K562 (cell line): ENCODE results near the gene LMBR1L. TPM values are rescaled to one million over a fixed set of nuclear protein-coding genes. Genes with fewer than 3 reads are reported as not detected.

Experiments used
- ATAC-seq: fragments of 200-7000 bp; cut with Tn5 transposase; 3 replicates; pipeline ENCODE4 v1.9.1; 2020; ENCODE audit warnings: moderate library complexity
- BruUV-seq: library from RNA; stranded (reverse); fragments of 400-500 nt; replicated peaks from 2 replicates; lab custom pipeline; 2021; lab: Mats Ljungman, UMichigan
- CTCF ChIA-PET: fragments of 300-600 bp; formaldehyde crosslinking; extraction: SDS; loops from one replicate; lab custom pipeline; 2021; ENCODE audit warnings: low intra/inter-chr PET ratio; lab: Yijun Ruan, JAX
- POLR2A ChIA-PET: fragments of 300-600, 350-650 bp; sonication (Branson Sonifier 250); formaldehyde crosslinking; extraction: SDS; loops from one replicate; lab custom pipeline; 2021; ENCODE audit warnings: antibody characterized with exemption, inconsistent platforms; lab: Yijun Ruan, JAX
- DNase-seq, 4 experiments: peaks; one replicate each; pipeline versions ENCODE4 v3.0.0 to v3.0.0-alpha.2; 2011 to 2018; ENCODE audit warnings: low spot score in 3 of 4, mixed read lengths in 3 of 4; ENCODE audit errors: extremely low read depth in 1 of 4
- FAIRE-seq: peaks from 2 replicates; lab custom pipeline; 2011; peaks lifted over from hg19 to GRCh38; lab: Jason Lieb, UNC
- H2AFZ ChIP-seq: 2 replicates; pipeline ENCODE4 v1.6.0; 2011; ENCODE audit warnings: low read depth, low read length, control low read depth, inconsistent platforms
- H3K27ac ChIP-seq: fragments of 200-600 bp; 3 replicates; pipeline ENCODE4 v1.8.0; 2011; ENCODE audit warnings: low read depth, mild to moderate bottlenecking, control low read depth, inconsistent platforms, low read length, moderate library complexity, mixed read lengths; ENCODE audit errors: extremely low read depth
- H3K27me3 ChIP-seq, 2 experiments: fragments of 300-600 bp in 1 of 2; 2 replicates in 1 of 2; 3 replicates in 1 of 2; pipeline versions ENCODE4 v1.6.0 to v1.8.0; 2011; ENCODE audit warnings: inconsistent platforms in 2 of 2, low read length in 2 of 2, mild to moderate bottlenecking in 1 of 2, mixed read lengths in 1 of 2, moderate library complexity in 1 of 2; ENCODE audit not compliant: control insufficient read depth in 2 of 2, insufficient read depth in 2 of 2
- H3K36me3 ChIP-seq: fragments of 300-600 bp; 3 replicates; pipeline ENCODE4 v1.8.0; 2011; ENCODE audit warnings: mild to moderate bottlenecking, low read length, inconsistent platforms; ENCODE audit not compliant: control insufficient read depth, insufficient read depth
- H3K4me1 ChIP-seq, 2 experiments: fragments of 200-600 bp in 1 of 2; replicated peaks in 1 of 2; 2 replicates in 1 of 2; 3 replicates in 1 of 2; pipeline versions ENCODE4 v1.5.1 to v1.8.0; 2011; ENCODE audit warnings: inconsistent platforms in 2 of 2, low read length in 2 of 2, mild to moderate bottlenecking in 1 of 2, mixed read lengths in 1 of 2, moderate library complexity in 1 of 2; ENCODE audit not compliant: control insufficient read depth in 2 of 2, insufficient read depth in 2 of 2
- H3K4me2 ChIP-seq: 2 replicates; pipeline ENCODE4 v1.6.1; 2011; ENCODE audit warnings: low read length, control low read depth, inconsistent platforms, mixed read lengths; ENCODE audit not compliant: insufficient read depth
- H3K4me3 ChIP-seq: fragments of 200-600 bp; sonication (generic), shearing (Covaris generic); 2 replicates; pipeline ENCODE4 v1.5.1; 2016; ENCODE audit warnings: control low read depth, inconsistent platforms
- H3K79me2 ChIP-seq: fragments of 200-600 bp; 3 replicates; pipeline ENCODE4 v1.8.0; 2011; ENCODE audit warnings: low read length, inconsistent platforms; ENCODE audit not compliant: control insufficient read depth, insufficient read depth
- H3K9ac ChIP-seq, 2 experiments: 2 replicates each; pipeline versions ENCODE4 v1.6.0 to v1.6.1; 2011; ENCODE audit warnings: low read depth in 2 of 2, low read length in 2 of 2, control low read depth in 1 of 2, inconsistent platforms in 1 of 2, mild to moderate bottlenecking in 1 of 2, mixed read lengths in 1 of 2; ENCODE audit not compliant: insufficient read depth in 1 of 2
- H3K9me1 ChIP-seq: one replicate; pipeline ENCODE4 v1.6.0; 2011; ENCODE audit warnings: inconsistent platforms, mild to moderate bottlenecking, low read length, moderate library complexity; ENCODE audit not compliant: control insufficient read depth, insufficient read depth
- H3K9me3 ChIP-seq: replicated peaks from 2 replicates; pipeline ENCODE4 v1.5.1; 2011; ENCODE audit warnings: low read depth, low read length, inconsistent platforms; ENCODE audit not compliant: control insufficient read depth, insufficient read depth
- H4K20me1 ChIP-seq: replicated peaks from 2 replicates; pipeline ENCODE4 v1.6.1; 2011; ENCODE audit warnings: low read length, inconsistent platforms, mixed read lengths; ENCODE audit not compliant: control insufficient read depth, insufficient read depth
- ARID4B ChIP-seq: sonication (generic); formaldehyde crosslinking; IDR thresholded peaks from 2 replicates; pipeline ENCODE4 v1.8.0; 2022; ENCODE audit warnings: mild to moderate bottlenecking, missing genetic modification reagents
- ELF1 ChIP-seq: fragments of 200-800 bp; sonication (Bioruptor generic); IDR thresholded peaks from 2 replicates; pipeline ENCODE4 v1.6.1; 2016; ENCODE audit warnings: missing genetic modification characterization, missing compliant biosample characterization
- FOXA1 ChIP-seq: fragments of 450-650 bp; IDR thresholded peaks from 2 replicates; pipeline ENCODE4 v1.6.1; 2016; ENCODE audit warnings: mild to moderate bottlenecking, borderline replicate concordance
- MTF1 ChIP-seq: fragments of 250-450 bp; sonication (Bioruptor Pico); IDR thresholded peaks from 2 replicates; pipeline ENCODE4 v1.9.0; 2021; ENCODE audit warnings: moderate library complexity, mild to moderate bottlenecking, inconsistent platforms, borderline replicate concordance
- POLR2H ChIP-seq: IDR thresholded peaks from 2 replicates; pipeline ENCODE4 v1.6.1; 2016; ENCODE audit warnings: missing genetic modification characterization, low read depth, mild to moderate bottlenecking, control low read depth, missing compliant biosample characterization, moderate library complexity
- RFX5 ChIP-seq: IDR thresholded peaks from 2 replicates; pipeline ENCODE4 v1.6.1; 2011; ENCODE audit warnings: low read depth, mild to moderate bottlenecking, improper control_type of control experiment, low read length
- TCF3 ChIP-seq: sonication (generic); formaldehyde crosslinking; IDR thresholded peaks from 2 replicates; pipeline ENCODE4 v1.4.0; 2020; ENCODE audit warnings: mild to moderate bottlenecking, missing genetic modification reagents
- YY1 ChIP-seq, 3 experiments: IDR thresholded peaks; 2 replicates each; pipeline ENCODE4 v1.6.1; 2011; ENCODE audit warnings: low read length in 2 of 3, mild to moderate bottlenecking in 2 of 3, moderate library complexity in 2 of 3, borderline replicate concordance in 1 of 3, control low read depth in 1 of 3, low read depth in 1 of 3; ENCODE audit not compliant: insufficient read depth in 3 of 3, insufficient replicate concordance in 2 of 3, control insufficient read depth in 1 of 3, insufficient read length in 1 of 3; ENCODE audit errors: extremely low read depth in 1 of 3
- ZNF121 ChIP-seq: sonication (generic); formaldehyde crosslinking; conservative IDR thresholded peaks from 2 replicates; pipeline ENCODE4 v1.8.0; 2022; ENCODE audit warnings: missing genetic modification reagents
- WGBS: fragments of 100-300 bp; shearing (Covaris generic); methylation state at CpG from one replicate; pipeline ENCODE4 v1.1.6; 2016; ENCODE audit warnings: low coverage, mixed read lengths; ENCODE audit not compliant: insufficient coverage; ENCODE audit errors: missing lambda C conversion rate; 5-methylcytosine and 5-hydroxymethylcytosine counted together
- in situ Hi-C: fragments of 300-500 bp; cut with MboI; formaldehyde crosslinking; loops from 4 replicates; pipeline ENCODE4 v1.15.0; 2018; ENCODE audit warnings: inconsistent platforms, mixed read lengths
- intact Hi-C: fragments of 100-400 bp; cut with micrococcal nuclease; formaldehyde crosslinking; loops from 2 replicates; pipeline ENCODE4 v1.14.2; 2022
- polyA plus RNA-seq, 8 experiments: library from polyadenylated mRNA; depleted of rRNA in 4 of 8; stranded (reverse) in 5 of 8; unstranded in 3 of 8; fragments of >200 nt; fragmentation: Nextera tagmentation in 2 of 8; fragmentation: Illumina TruSeq in 1 of 8; extraction: Ambion mirVana in 2 of 8; extraction: Trizol in 1 of 8; gene quantifications; 2 replicates each; pipeline versions ENCODE4 v1.2.1 to v1.2.3, GENCODE V29; 2011 to 2014; ENCODE audit warnings: inconsistent platforms in 1 of 8, missing spikeins in 1 of 8
- total RNA-seq, 7 experiments: library from RNA; depleted of rRNA in 6 of 7; stranded (reverse); fragments of >200 nt in 6 of 7; fragmentation: Illumina TruSeq in 2 of 7; extraction: Trizol in 2 of 7; gene quantifications; 2 replicates each; pipeline versions ENCODE4 v1.2.1 to v1.2.3, GENCODE V29; 2011 to 2021; ENCODE audit warnings: low replicate concordance in 1 of 7

The LMBR1L gene
- total and polyA plus RNA-seq, 9 of the 15 experiments (the other 6 are each of a cell fraction or from before 2014, with no cell fraction given), result 2.5 to 57.0 (median 31.1) TPM

DNA sequence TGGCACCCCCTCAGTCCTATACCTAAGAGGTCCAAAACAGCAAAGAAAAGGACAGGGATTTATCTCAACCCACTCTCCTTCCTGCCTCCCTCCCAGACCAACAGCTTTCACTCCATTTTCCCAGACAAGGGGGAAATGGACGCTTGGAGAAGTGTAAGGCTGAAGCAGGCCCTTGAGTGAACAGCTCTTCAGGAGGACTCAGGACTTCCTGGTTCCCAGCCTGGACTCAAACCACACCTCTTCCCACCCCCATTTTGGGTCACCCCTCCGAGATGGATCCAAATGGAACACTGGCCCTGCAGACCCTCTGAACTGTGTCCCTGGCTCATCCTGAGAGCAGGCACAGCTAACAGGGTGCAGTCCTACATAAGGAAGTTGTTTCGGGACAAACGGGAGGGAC, 52.8 kb downstream of the LMBR1L start:
- Histone ChIP-seq H3K9me1 (peaks cover 4% of the 10 kb centered on the region), H3K4me3 (peak overlapping the region; percentile 94), H3K36me3 (peaks cover 41% of the 10 kb centered on the region), H2AFZ (no peak overlapping the region), H3K27ac (peak overlapping the region; percentile 65; the same call in 1 of the 3 replicates), H3K27me3 (no peaks in the 10 kb centered on the region), H3K4me1 (peaks cover 12 to 24% of the 10 kb centered on the region in 2 experiments; a peak in 4 of 5 replicates), H3K4me2 (peak overlapping the region; percentile 94), H3K9ac (peak overlapping the region; percentile 96 to 98), H3K79me2 (peaks cover 87% of the 10 kb centered on the region), H3K9me3 (no peaks in the 10 kb centered on the region), H4K20me1 (peaks cover 51% of the 10 kb centered on the region)
- DNase-seq (peak in 1 of 4 experiments; percentile 30), ATAC-seq (no peak), FAIRE-seq (peak; percentile 65)
- intact Hi-C loops, result no loop called here
- ChIA-PET POLR2A (interaction anchor here (0.6 to 6.4 kb wide), 13 partner anchors 10 to 523 kb away, joined by 3 to 40 read pairs (median 5); partner anchors contain the start of genes RHEBL1, TUBA1B and TUBA1C), CTCF (no interaction called here)
- in situ Hi-C loops, result no loop called here
- BruUV-seq, result no TSS peak
- WGBS, result 2% methylated on average over 4 of the region's 4 CpGs
- TF ChIP-seq POLR2H (tag) (no peak), ZNF121 (CRISPR knock-in tag) (no peak), ELF1 (peak; percentile 25; the same call in 1 of the 2 replicates), MTF1 (no peak), TCF3 (CRISPR knock-in tag) (no peak), FOXA1 (no peak), ARID4B (CRISPR knock-in tag) (0 out of 2 replicates have a peak, but pooled peaks have one; percentile 5), YY1 (IDR thresholded peaks at IDR 0.05; ENCODE audit: borderline replicate concordance in 1 of 3, control insufficient read depth in 1 of 3, extremely low read depth in 1 of 3, insufficient read depth in 3 of 3, insufficient read length in 1 of 3, insufficient replicate concordance in 2 of 3, low read depth in 1 of 3, low read length in 2 of 3) (peak in 1 of 3 experiments; percentile 3), RFX5 (no peak)
